HG02678 (cell line): ENCODE measurements around the gene KRT80.

Source experiments
- ATAC-seq: cut with Tn5 transposase; IDR thresholded peaks from one replicate; pipeline ENCODE4 v1.9.1; 2021; ENCODE audit warnings: mild to moderate bottlenecking, moderate library complexity; ENCODE audit not compliant: unreplicated experiment

KRT80 gene

DNA sequence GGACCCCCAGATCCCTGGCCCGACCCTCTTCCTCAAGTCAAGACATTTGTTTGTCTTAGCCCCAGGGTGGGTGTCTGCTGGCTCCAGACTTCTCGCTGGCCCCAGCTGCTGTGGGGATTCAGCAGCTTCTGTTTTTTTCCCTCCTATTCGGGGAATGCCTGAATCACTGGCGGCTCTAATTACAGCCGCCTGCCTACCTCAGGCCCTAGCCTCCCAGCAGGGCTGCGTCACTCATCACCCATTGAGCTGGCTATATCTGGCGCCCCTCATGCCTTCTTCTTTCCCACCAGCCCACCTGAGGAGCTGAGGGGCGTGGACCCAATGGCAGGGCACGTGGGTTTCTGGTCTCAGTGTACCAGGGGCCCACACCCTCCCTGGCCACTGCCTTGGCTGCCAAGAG is 10.1 kb downstream of the KRT80 start:
- ATAC-seq = no peak

DNA sequence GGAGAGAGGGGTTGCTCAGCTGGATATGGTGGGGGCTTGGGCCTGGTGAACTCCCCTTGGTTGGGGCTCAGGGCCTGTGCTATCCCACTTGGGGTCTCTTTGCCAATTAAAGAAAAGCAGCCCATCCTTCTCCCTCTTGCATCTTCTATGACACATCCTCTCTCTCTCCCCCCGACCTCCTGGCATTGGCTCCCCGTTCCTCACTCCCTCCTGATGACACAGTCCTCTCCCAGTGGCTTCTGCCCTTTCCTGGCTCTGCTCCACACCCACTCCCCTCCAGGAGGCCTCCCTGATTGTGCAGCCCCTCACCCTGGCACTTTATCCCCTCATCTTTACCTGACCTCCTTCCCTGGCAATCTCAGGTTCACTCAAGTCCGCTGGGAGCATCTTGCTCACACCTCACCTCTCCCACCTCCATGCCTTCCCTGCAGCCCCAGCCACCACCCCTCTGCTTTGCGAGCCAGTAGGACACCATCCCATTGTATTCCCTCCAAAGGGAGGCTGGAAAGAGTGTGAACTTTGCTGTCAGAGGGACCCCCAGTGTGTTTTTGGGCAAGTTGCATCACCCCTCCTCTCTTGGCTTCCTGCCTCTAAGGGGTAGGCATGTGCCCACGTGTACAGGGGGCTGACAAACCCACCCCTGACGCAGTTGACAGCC is 10.7 kb downstream of the KRT80 start:
- ATAC-seq = no peak

GRCh38 chr12:52179396-52179973 is 12.3 kb downstream of the KRT80 start:
- no peak for ATAC-seq

- ATAC-seq = no peak
These were observed 12.8 kb downstream of the KRT80 start for GRCh38 chr12:52178984-52179383.

GRCh38 chr12:52178443-52178842 is 13.4 kb downstream of the KRT80 start:
- ATAC-seq = no peak

GRCh38 chr12:52175371-52176350 is 16.2 kb downstream of the KRT80 start:
- ATAC-seq = no peak

- no peak for ATAC-seq
These were observed 18.3 kb downstream of the KRT80 start for GRCh38 chr12:52173526-52173925.

- no peak for ATAC-seq
These were observed 18.9 kb downstream of the KRT80 start for GRCh38 chr12:52172956-52173355.

DNA sequence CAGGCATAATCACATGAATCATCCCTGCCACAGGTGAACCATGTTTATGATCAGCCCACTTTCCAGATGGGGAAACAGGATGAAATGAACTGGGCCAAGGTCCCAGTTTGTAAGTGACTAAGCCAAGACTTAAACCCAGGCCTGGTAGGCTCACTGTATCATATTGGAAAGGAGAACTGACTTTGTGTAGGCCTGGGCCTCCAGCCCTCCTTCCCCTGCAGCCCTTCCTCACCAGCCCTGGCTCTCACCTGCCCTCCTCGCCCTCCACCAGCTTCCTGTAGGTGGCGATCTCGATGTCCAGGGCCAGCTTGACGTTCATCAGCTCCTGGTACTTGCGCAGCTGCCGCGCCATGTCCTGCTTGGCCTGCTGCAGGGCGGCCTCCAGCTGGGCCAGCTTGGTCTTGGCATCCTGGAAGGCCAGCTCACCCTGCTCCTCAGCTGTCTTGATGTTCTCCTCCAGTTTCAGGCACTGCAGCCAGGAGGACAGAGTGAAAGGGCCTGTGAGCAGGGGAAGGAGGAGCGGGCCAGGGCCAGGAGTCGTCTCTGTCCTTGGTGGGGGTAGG is 19.8 kb downstream of the KRT80 start:
- ATAC-seq = no peak

GRCh38 chr12:52170827-52171226 is 21.0 kb downstream of the KRT80 start:
- ATAC-seq = no peak

DNA sequence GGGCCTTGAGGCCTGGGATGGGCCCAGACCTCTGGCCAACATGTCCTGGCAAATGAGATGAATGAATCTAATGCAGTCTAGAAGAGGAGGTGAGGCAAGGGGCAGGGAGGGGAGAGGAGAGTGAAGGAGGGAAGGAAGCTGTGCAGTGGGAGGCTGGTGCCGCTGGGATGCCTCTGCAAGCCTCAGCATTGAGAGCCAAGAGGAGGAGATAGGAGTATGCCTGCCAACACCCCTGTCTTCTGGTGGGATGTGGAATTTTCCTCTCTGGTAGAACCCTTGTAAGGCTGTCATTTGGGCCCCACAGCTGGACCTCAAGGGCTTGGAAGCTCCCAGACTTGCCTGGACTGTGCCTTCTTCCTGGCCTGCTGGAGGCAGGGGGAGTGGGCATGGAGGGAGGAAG is 21.9 kb downstream of the KRT80 start:
- ATAC-seq = no peak

DNA sequence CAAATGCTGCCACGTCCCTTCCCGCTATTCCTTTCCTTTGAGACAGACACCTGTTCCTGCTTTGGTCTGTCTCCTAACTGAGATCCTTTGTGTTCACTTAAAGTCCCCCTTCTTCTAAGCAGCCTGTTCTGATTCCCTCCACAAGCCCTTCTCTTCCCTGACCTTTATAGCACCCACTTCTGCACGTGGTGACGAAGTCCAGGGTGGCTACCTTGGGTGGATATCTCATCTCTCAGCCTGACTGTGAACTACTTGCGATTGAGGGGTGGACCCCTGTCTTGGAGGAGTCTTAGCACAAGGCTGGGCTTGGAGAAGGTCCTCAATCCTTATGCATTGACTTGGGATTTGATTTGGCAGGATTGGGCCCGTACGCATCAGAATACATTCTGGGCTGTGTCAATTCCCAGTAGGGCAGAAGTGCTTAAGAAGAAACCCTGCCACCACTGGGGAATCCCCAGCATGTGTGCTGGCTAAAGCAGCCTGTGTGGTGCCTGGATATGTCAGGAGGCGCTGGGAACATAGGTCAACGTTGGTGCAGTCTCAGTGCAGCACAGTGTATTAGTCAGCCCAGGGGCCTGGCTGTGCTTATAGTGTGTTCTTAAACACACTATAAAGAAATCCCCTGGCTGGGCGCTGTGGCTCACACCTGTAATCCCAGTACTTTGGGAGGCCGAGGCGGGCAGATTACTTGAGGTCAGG is 23.6 kb downstream of the KRT80 start:
- ATAC-seq = no peak

GRCh38 chr12:52167526-52167925 is 24.3 kb downstream of the KRT80 start:
- ATAC-seq = no peak

GRCh38 chr12:52166672-52167071 is 25.1 kb downstream of the KRT80 start:
- no peak for ATAC-seq

DNA sequence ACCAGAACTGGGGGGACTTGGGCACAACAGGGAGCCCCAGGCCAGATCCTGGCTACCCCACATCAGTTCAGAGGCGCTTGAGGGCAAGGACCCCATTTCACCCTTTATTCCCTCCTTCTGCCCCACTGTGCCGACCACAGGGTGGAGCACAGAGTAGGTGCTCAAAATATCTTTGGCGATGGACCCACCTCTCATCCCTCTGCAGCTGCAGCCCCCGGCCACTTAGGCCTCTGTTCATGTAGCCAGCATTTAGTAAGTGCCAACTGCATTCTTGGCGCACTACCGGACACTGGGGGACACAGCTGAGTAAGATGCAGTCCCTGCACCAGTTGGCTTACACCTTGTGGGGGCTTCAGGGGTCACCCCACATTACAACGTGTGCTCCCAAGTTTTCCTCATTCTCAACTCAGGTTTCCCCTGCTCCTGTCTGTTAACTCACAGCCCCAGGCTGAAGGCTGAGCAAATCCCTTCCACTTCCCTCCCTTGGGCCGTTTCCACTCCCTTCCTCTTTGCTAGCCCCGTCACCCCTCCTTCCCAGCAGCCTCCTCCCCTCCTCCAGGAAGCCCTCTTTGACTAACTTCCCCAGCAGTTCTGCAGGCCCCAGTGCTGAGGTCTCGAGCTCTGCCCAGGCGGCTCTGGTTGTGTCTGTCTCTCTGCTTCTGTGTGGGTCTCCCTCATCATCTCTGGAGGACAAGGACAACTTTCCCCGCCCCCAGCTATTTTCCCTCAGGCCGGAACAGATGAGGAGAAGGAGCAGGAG is 26.5 kb downstream of the KRT80 start:
- ATAC-seq = no peak

GRCh38 chr12:52164624-52165023 is 27.2 kb downstream of the KRT80 start:
- no peak for ATAC-seq

DNA sequence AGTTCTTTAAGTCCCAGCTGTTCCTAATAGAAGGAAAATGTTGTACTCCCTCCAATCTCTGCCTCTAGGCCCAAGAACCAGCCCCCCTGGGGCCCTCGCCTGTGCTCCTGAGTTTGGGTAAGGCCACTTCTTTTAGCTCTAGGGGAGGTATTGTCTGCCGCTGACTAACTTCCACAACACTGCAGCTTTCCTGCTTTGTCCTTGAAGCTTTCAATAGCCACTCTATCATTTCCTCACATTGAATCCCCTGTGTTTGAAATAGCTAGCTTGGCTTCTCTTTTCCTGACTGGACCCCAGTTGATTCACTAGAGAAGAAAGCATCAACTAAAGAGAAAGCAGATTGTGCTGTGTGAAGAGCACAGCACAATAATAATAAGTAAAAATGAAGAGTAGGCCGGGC is 28.8 kb downstream of the KRT80 start:
- ATAC-seq = no peak

- no peak for ATAC-seq
These were observed 31.6 kb downstream of the KRT80 start for GRCh38 chr12:52160200-52160599.

DNA sequence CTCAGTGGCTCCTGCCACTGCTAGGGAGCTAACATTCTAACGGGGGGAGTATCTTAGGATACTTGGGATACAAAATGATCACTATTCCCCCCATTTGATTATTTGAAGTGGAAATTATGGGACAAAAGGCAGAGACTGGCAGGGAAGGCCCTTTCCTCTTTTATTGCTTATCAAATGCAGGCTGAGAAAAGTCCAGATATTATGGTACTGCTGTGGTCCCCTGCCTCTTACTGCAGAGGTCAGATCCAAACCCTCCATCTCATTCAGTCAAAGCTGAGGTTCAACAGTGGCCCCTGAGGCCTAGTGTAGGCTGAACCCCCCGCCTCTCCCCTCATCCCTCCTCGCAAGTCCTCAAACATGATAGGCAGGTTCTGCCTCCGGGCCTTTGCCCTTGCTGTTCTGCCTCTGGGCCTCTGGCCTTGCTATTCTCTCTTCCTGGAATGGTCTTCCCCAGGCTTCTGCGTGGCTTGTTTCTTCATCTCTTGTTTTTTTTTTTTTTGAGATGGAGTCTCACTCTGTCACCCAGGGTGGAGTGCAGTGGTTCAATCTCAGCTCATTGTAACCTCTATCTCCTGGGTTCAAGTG is 34.2 kb downstream of the KRT80 start:
- no peak for ATAC-seq
